ENCODE measurements around the gene IFFO2. TPM values are rescaled to one million over a fixed set of nuclear protein-coding genes. Genes with fewer than 3 reads are reported as not detected.

IFFO2 gene
- total RNA-seq (2014; rRNA removed): 4.5 and 4.7 TPM in 2 replicates
- polyA plus RNA-seq (2012): 9.1 TPM

GRCh38 chr1:18956193-18957135 is at the start of gene IFFO2:
Gene IFFO2 (minus strand): TSS chr1:18956676. CDS start chr1:18956332, 344 bp downstream.
- peak; percentile 89 for DNase-seq (ENCODE audit: low read depth)

- DNase-seq (ENCODE audit: low read depth): no peak
Observed at GRCh38 chr1:19006000-19006399, 49.5 kb upstream of the IFFO2 start.

GRCh38 chr1:19003371-19004290 is 47.2 kb upstream of the IFFO2 start:
- no peak for DNase-seq (ENCODE audit: low read depth)

- no peak for DNase-seq (ENCODE audit: low read depth)
Observed at GRCh38 chr1:19000065-19000464, 43.6 kb upstream of the IFFO2 start.

- no peak for DNase-seq (ENCODE audit: low read depth)
Observed at GRCh38 chr1:18999359-18999758, 42.9 kb upstream of the IFFO2 start.

GRCh38 chr1:18998016-18998724 is 41.7 kb upstream of the IFFO2 start:
- no peak for DNase-seq (ENCODE audit: low read depth)

GRCh38 chr1:18997508-18997907 is 41.0 kb upstream of the IFFO2 start:
- no peak for DNase-seq (ENCODE audit: low read depth)

GRCh38 chr1:18996548-18997177 is 40.2 kb upstream of the IFFO2 start:
- DNase-seq (ENCODE audit: low read depth): no peak

GRCh38 chr1:18994381-18994780 is 37.9 kb upstream of the IFFO2 start:
- no peak for DNase-seq (ENCODE audit: low read depth)

- DNase-seq (ENCODE audit: low read depth): no peak
Observed at GRCh38 chr1:18992646-18993045, 36.2 kb upstream of the IFFO2 start.

- no peak for DNase-seq (ENCODE audit: low read depth)
Observed at GRCh38 chr1:18991585-18991984, 35.1 kb upstream of the IFFO2 start.

- no peak for DNase-seq (ENCODE audit: low read depth)
Observed at GRCh38 chr1:18989896-18990295, 33.4 kb upstream of the IFFO2 start.

GRCh38 chr1:18989176-18989799 is 32.8 kb upstream of the IFFO2 start:
- DNase-seq (ENCODE audit: low read depth): no peak

- no peak for DNase-seq (ENCODE audit: low read depth)
Observed at GRCh38 chr1:18981242-18981641, 24.8 kb upstream of the IFFO2 start.

- no peak for DNase-seq (ENCODE audit: low read depth)
Observed at GRCh38 chr1:18978706-18979105, 22.2 kb upstream of the IFFO2 start.

- no peak for DNase-seq (ENCODE audit: low read depth)
Observed at GRCh38 chr1:18977428-18977827, 21.0 kb upstream of the IFFO2 start.

- no peak for DNase-seq (ENCODE audit: low read depth)
Observed at GRCh38 chr1:18976096-18976495, 19.6 kb upstream of the IFFO2 start.

- no peak for DNase-seq (ENCODE audit: low read depth)
Observed at GRCh38 chr1:18974606-18975005, 18.1 kb upstream of the IFFO2 start.

- no peak for DNase-seq (ENCODE audit: low read depth)
Observed at GRCh38 chr1:18974005-18974404, 17.5 kb upstream of the IFFO2 start.

GRCh38 chr1:18973446-18973955 is 17.0 kb upstream of the IFFO2 start:
- no peak for DNase-seq (ENCODE audit: low read depth)

All from LHCN-M2 (cell line).